ENCODE data around the gene TMX4. TPM values are rescaled to one million over a fixed set of nuclear protein-coding genes. Genes with fewer than 3 reads are reported as not detected.

TMX4 gene
- total RNA-seq, 4 donors from 2014 or later, result 14.2 to 26.8 (median 17.6) TPM

- intact Hi-C loops (cut with DNase I; ENCODE audit: low total_unique reads), result no loop called here
- WGBS, 2 donors, result 0% methylated on average over 20 to 22 of the region's 23 CpGs
- no peak for TF ChIP-seq POLR2A (IDR thresholded peaks at IDR 0.05)
- TF ChIP-seq CTCF (IDR thresholded peaks at IDR 0.05), result no peak
- peak overlapping the region; percentile 79 for H3K4me3 ChIP-seq (ENCODE audit: low read depth, poor library complexity, severe bottlenecking)
- no peak for DNase-seq (ENCODE audit: low spot score in 2 of 2)
Measured at GRCh38 chr20:8018958-8019245, 659 bp downstream of the TMX4 start.

DNA sequence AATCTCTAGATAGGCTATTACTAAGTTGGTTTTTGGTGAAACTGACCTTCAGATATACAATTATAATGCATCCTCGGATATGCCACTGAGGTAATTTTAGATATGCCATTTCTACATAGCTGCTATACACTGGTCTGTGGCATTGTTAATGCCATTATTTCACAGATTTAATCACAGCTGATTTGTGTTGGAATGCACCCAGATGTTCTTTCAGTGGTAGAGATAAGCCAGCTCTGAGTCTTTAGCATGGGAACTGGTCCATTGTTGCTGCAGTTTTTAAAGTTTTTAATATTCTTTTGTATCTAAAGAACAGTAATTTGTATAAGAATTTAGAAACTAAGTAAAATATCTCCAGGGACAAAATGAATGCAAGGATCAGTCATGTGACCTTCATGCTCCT, 6.8 kb downstream of the TMX4 start:
- intact Hi-C loops (cut with DNase I; ENCODE audit: low total_unique reads), result no loop called here
- WGBS, 2 donors, result 94 to 96% methylated on average over 1 of the region's 1 CpG
- no peak overlapping the region for H3K4me3 ChIP-seq (ENCODE audit: low read depth, poor library complexity, severe bottlenecking)
- no peak for TF ChIP-seq CTCF (IDR thresholded peaks at IDR 0.05)
- no peak for TF ChIP-seq POLR2A (IDR thresholded peaks at IDR 0.05)
- no peak for DNase-seq (ENCODE audit: low spot score in 2 of 2)

DNA sequence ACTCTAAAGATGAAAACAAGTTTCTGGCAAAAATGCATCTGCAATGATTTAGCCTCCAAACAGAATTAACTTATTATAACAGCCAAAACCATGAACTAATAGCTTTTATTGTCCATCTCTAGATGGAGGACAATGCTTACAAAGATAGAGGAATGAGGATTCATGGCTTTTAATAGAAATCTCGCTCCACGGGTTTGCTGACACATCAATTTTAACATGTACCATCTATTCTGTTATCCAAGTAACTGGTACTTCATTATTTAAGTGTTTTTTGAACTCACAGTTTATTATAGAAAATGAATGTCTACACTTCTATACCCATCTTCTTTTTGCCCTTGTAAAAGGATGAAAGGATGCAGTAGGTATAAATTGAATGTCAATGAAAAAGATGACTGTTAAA, 10.8 kb downstream of the TMX4 start:
- no peak overlapping the region for H3K4me3 ChIP-seq (ENCODE audit: low read depth, poor library complexity, severe bottlenecking)
- WGBS, 2 donors, result 86 to 91% methylated on average over 2 of the region's 2 CpGs
- intact Hi-C loops (cut with DNase I; ENCODE audit: low total_unique reads), result no loop called here
- TF ChIP-seq POLR2A (IDR thresholded peaks at IDR 0.05), result no peak
- no peak for TF ChIP-seq CTCF (IDR thresholded peaks at IDR 0.05)
- DNase-seq (ENCODE audit: low spot score in 2 of 2), result no peak

DNA sequence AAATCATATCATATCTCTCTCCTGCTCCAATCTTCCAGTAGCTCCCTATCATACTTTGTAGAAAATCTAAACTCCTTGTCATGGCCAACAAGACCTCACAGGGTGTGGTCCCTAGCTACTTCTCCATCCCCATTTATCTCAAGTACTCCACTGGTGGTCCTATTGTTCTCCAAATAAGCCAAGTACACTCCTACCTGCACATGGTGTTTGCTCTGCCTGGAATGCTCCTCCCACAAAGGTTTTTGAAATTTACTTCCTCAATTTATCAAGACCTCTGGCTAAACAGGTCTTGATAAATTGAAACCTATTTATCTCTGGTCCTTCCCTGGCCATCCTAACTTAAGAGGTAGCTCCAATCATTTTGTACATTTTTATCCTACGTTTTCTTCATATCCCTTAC, 12.1 kb downstream of the TMX4 start:
- DNase-seq (ENCODE audit: low spot score in 2 of 2), result no peak
- intact Hi-C loops (cut with DNase I; ENCODE audit: low total_unique reads), result no loop called here
- no peak for TF ChIP-seq POLR2A (IDR thresholded peaks at IDR 0.05)
- TF ChIP-seq CTCF (IDR thresholded peaks at IDR 0.05), result no peak
- H3K4me3 ChIP-seq (ENCODE audit: low read depth, poor library complexity, severe bottlenecking), result no peak overlapping the region
- WGBS, 2 donors, result 98 to 100% methylated on average over 1 of the region's 1 CpG

GRCh38 chr20:8005575-8006366, 13.8 kb downstream of the TMX4 start:
- DNase-seq (ENCODE audit: low spot score in 2 of 2), result no peak
- H3K4me3 ChIP-seq (ENCODE audit: low read depth, poor library complexity, severe bottlenecking), result no peak overlapping the region
- WGBS, 2 donors, result 85 to 89% methylated on average over 19 of the region's 19 CpGs
- intact Hi-C loops (cut with DNase I; ENCODE audit: low total_unique reads), result no loop called here
- no peak for TF ChIP-seq POLR2A (IDR thresholded peaks at IDR 0.05)
- no peak for TF ChIP-seq CTCF (IDR thresholded peaks at IDR 0.05)

- no peak overlapping the region for H3K4me3 ChIP-seq (ENCODE audit: low read depth, poor library complexity, severe bottlenecking)
- intact Hi-C loops (cut with DNase I; ENCODE audit: low total_unique reads), result no loop called here
- whole genome bisulfite sequencing, 2 donors, result 40 to 100% methylated on average over 2 of the region's 2 CpGs
- no peak for DNase-seq (ENCODE audit: low spot score in 2 of 2)
- no peak for TF ChIP-seq CTCF (IDR thresholded peaks at IDR 0.05)
- TF ChIP-seq POLR2A (IDR thresholded peaks at IDR 0.05), result no peak
Measured at GRCh38 chr20:8005033-8005432, 14.5 kb downstream of the TMX4 start.
